Stimulated activated CD4-positive, alpha-beta T cell treated with anti-CD3 and anti-CD28 coated beads, Interleukin-1b, Interleukin-23, amount 100 ng/mL, for 24 hours (primary cell): ENCODE results near the gene FADS2.
A peak's percentile ranks its signal among the peaks of the same experiment; 100 is the strongest.

Source experiments
- DNase-seq, 4 experiments: peaks; one replicate each; pipeline ENCODE4 v3.0.0-alpha.2; 2020; ENCODE audit warnings: low read depth in 4 of 4, low spot score in 1 of 4

Gene FADS2

DNA sequence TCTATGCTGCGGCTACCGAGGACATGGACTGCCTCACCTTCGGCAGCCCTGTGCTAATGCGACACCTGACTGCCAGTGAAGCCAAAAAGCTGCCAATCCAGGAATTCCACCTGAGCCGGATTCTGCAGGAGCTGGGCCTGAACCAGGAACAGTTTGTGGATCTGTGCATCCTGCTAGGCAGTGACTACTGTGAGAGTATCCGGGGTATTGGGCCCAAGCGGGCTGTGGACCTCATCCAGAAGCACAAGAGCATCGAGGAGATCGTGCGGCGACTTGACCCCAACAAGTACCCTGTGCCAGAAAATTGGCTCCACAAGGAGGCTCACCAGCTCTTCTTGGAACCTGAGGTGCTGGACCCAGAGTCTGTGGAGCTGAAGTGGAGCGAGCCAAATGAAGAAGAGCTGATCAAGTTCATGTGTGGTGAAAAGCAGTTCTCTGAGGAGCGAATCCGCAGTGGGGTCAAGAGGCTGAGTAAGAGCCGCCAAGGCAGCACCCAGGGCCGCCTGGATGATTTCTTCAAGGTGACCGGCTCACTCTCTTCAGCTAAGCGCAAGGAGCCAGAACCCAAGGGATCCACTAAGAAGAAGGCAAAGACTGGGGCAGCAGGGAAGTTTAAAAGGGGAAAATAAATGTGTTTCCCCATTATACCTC, 32.1 kb upstream of the FADS2 start:
- DNase-seq = no peak

DNA sequence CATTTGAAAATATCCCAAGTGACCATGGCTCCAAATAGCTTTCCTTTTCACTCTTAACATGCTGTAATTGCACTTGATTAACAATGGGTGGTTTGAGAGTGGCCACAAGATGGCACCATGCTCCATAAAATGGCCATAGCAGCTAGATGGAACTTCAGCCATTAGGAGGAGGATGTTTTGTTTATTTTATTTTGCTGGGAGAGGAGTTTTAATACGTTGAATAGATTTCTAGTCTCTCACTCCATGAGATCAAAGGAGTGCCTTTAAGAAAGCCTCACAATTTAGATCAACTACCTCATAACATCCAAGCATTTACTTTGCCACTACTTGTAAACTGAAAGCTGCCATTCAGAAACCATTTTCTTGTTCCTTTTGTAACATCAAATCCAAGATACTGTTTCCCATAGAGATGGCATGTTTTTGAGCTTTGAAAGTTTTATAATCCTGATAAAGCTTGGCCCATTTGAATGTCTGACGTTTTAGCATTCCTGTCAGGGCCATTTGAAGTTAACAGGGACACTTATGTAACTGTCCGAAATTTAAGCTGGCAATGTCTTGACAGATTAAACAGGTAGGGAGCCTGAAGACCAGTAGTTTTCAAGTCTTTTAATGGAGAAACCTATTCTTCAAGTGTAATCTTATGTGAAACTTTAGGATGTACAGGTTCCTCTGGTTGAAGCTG, 30.7 kb upstream of the FADS2 start:
- DNase-seq = no peak

DNA sequence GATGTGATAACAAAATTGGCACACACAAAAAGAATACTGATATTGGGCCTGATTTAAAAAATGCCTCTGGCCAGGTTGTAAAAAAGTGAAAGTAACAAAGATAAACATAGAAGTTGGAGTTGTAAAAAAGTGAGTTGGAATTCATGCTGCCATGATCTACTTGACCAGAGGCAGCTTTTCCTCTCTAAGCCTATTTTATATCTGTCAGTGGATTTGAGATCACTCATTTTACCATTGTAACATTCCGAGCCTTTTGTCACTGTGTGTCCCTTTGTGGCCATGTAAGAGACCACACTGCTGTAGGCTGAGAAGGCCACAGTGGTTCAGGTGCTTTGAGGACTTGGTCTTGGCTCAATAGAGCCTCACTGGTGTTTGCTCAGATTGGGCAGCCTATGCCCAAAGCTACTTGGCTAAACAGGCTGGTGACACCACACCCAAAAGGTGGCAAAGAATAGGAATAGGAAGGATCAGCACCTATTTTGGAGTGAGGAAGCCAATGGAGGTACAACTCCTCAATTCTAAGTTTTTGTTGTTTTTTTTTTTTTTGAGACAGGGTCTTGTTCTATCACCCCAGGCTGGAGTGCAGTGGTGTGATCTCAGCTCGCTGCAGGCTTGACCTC, 28.3 kb upstream of the FADS2 start:
- no peak for DNase-seq

DNA sequence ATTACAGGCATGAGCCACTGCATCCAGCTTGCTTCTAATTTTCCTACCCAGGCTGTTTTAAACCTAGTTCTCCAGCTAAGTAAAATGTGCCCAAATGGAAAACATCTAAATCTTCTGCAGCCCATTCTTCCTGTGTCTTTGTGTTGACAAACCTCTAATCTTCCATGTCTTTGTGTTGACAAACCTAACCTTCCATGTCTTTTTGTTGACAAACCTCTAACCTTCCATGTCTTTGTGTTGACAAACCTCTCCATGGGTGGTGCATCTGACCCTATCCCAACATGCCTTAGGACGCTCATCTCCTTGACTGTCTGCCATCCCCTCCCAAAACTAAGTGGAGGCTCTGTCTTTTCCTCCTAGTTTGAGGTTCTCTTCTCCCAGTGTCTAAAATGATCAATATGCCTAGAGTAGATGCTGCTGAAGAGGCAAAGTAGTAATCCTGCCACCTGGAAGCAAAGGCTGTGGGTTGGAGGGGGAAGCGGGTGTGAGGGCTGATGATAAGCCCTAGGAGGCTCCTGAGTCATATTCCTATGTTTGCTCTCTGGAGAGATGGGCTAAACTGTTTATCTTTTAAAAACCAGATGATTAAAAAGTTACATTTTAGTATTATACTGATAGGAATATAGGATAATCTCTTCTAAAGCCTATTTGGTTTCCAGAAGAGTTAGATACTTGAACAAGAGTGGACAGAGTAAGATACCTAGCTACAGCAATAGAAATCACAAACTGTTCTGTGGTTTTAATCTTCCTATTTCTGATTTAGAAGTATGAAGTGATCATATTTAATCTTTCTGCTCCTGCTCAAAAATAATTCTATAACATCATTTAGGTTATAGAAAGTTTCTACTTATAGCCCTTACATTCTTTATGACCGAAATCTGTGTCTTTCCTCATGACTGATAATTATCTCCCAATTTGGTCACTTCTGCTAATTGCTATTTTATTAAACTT, 27.5 kb upstream of the FADS2 start:
- DNase-seq = no peak

DNA sequence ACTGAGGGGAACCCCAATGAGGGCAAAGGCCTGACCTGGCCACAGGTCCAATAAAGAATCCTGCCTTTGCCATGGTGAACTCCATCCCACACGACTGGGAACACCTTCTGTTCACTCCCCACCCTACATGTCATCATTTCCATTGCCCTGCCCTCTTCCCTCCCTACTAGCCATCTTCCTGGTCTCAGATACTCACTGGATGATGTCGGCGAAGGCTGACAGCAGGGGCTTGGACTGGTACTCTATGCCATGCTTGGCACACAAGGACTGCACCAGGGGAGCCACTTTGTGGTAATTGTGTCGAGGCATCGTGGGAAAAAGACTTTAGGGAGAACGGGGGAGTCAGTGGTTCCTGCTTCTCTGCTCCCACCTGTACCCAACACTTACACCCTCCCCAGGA, 25.5 kb upstream of the FADS2 start:
- DNase-seq = no peak

DNA sequence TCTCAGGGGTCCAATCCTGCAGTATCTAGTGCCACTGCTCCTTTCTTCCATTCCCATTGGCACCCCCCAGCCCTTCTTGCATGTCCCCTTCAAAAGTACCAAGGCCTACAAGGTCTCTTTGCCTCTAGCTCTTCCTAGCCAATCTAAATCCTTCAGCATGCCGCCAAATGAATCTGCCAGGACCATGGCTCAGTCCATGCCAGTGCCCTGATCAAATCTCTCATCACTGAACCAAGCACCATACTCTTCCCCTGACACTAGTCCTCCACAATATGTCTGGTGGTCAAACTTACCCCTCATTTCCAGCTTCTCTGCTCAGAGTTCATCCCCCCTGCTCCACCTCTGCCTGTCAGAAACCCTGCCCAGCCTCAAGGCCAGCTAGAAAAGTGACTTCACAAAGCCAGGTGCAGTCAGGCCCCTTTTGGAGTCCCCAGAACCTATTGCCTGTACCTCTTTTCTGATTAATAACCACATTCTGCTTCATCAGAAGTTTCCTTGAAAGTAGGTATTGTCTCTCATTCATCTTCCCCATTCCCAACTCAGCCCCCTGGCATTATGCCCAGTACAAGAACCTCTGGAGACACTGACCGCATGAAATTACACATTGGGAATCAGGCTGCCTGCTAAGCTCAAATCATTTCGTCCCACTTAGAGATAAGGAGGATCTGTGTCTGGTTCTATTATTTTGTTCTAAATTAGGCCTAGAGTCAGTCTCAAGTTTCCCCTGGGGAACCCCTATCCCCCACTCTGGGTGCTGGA, 24.0 kb upstream of the FADS2 start:
- DNase-seq = no peak

DNA sequence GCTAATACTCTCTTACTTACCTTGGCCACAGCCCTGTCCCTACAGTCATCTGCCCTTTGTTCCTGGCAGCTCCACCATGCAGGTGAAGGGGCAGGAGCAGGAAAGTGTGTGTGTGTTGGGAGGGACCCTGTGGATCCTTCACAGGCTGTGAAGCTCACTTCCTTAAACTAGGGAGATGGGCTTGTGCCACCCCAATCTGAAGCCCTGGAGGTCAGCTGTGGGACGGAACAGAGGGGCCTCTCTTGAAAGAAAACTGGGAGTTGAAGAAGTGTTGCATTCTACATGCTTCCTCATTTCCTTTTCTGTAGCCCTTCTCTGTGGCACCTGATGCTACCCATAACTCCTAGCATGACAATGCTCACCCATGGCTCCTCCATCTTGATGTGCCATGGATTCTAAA, 23.0 kb upstream of the FADS2 start:
- no peak for DNase-seq

DNA sequence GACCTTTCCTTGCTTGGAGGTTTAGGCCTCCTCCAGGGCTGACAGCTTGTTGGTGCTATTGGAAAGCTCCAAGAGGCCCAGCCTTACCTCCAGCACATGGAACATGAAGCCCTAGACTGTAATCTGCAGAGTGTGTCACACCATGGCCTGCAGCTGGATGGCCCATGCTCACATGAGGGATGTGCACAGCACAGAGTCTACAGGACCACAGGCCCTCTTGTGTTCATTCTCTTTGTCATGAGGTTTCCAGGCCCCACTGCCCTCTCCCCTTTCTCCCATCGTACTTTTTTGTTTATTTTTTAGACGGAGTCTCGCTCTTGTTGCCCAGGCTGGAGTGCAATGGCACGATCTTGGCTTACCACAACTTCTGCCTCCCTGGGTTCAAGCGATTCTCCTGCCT, 21.3 kb upstream of the FADS2 start:
- no peak for DNase-seq

DNA sequence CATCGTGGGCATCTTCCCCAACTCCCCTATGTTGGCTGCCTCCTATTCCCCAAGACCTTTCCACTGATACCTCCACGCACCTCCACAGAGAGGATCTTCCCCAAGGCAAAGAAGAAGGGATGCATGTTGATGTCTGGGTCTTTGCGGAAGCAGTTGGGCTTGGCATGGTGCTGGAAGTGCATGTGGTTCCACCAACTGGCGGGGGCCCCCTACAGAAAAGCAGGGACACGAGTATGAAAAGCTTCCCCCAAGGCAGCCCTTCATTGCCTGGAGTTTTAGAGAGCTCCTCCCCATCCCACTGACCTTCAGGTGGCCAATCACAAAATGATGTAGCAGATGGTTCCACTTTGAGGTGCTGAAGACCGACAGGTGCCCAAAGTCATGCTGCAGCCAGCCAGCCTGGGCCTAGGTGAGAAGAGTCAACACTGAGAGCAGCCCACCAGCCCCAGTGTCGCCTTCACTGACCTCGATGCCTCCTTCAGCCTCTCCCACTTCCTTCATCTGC, 17.4 kb upstream of the FADS2 start:
- DNase-seq = no peak

DNA sequence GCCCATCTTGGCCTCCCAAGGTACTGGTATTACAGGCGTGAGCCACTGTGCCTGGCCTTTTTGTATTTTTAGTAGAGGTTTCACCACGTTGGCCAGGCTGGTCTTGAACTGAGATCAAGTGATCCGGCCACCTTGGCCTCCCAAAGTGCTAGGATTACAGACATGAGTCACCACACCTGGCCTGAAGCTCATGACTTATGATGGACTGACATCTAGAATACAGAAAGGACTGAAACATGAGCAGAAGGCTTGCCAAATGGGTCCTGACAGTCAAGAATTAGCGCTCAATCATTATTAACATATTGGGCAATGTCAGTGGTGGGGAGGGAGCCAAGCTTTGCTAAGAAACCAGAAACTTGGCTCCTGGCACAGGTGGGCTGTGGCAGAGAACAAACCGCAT, 16.3 kb upstream of the FADS2 start:
- no peak for DNase-seq

DNA sequence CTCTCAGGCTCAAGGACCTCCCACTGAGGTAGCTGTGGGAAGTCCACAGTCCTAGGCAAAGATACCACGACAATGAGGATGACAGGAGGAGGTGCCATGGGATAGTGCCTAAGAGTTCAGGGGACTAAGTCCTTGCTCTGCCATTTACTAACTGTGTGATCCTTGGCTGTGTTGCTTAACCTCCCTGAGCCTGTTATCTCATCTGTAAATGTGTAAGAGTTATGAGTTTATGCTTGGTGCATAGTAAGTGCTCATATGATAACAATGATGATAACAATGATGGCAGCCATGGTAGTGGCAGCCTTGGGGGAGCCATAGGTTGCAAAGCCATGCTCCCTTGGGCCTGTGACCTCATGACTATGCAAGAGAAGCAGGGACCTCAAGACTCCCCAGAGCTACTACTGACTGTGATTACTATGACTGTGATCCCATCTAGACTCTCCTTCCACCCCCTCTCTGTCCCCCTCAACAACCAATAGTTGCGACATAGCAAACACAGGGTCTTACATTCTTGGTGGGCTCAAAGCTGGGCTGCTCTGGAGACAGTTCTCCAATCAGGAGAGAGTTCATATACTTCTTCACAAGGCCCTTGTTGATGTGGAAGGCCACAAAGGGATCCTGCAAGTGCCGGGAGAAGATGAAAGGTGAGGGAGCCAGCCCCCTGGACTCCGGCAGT, 15.2 kb upstream of the FADS2 start:
- DNase-seq = no peak

DNA sequence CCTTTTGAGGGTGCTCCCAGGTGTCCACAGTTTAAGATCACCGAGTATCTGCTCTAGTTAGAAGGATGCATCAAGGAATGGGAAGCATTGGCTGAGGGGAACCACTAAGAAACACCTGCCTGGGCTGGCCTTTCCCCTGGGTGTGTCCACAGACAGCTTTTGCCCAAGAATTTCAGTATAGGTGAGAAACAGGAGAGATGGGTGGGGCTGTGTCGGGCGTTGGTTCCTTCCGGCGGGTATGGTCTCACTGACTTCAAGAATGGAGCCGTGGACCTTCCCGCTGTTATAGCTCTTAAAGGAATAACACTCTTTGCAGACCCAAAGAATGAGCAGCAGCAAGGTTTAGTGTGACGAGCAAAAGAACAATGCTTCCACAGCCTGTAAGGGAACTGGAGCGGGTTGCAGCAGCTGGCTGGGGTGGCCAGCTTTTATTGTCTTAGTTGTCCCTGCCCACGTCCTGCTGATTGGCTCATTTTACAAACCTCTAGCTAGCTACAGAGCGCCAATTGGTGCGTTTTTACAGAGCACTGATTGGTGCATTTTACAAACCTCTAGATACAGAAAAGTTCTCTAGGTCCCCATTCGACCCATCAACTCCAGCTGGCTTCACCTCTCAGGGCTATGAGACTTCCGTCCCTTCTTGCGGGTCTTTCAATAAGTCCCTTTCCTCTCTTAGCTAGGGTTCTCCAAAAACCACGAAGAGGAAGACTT, 13.7 kb upstream of the FADS2 start:
- DNase-seq = no peak

DNA sequence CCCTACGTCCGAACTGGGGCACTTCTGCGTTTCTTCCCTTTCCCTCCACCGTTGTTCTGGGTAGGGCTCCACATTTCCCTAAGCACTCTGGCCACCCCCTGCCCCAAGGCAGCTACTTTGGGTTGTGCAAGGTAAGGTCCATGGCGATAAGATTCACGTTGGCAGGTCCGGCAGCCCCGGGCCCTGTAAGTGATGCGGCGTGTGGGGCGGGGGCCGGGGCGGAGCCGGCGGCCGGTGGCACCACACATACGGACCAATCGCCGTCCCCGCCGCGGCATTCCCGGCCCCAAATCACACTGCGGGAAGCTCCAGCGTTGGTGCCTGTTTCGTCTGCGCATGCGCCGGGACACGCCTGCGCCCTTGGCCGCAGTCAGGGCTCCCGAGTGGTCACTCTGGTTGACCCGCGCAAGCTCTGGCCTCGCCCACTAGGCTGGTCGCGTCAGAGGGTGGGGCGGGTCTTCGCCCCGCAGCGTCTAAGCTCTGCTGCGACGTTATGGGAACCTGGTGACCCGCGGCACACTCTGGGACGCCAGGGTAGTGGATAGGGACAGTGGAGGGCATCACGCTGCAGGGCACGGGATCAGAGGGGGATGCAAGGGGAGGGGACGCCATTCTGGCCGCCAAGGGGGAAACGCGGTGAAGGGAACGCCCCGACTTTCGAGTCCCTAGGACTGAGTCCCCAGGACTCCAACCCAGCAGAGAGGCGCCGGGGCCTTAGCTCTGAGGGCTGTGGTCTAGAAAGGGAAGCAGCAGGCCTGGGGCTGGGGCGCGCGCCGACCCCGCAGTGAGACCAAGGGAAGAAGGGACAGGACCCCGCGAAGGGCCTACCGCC, 12.9 kb upstream of the FADS2 start:
- peak in 1 of 4 experiments; percentile 45 for DNase-seq

DNA sequence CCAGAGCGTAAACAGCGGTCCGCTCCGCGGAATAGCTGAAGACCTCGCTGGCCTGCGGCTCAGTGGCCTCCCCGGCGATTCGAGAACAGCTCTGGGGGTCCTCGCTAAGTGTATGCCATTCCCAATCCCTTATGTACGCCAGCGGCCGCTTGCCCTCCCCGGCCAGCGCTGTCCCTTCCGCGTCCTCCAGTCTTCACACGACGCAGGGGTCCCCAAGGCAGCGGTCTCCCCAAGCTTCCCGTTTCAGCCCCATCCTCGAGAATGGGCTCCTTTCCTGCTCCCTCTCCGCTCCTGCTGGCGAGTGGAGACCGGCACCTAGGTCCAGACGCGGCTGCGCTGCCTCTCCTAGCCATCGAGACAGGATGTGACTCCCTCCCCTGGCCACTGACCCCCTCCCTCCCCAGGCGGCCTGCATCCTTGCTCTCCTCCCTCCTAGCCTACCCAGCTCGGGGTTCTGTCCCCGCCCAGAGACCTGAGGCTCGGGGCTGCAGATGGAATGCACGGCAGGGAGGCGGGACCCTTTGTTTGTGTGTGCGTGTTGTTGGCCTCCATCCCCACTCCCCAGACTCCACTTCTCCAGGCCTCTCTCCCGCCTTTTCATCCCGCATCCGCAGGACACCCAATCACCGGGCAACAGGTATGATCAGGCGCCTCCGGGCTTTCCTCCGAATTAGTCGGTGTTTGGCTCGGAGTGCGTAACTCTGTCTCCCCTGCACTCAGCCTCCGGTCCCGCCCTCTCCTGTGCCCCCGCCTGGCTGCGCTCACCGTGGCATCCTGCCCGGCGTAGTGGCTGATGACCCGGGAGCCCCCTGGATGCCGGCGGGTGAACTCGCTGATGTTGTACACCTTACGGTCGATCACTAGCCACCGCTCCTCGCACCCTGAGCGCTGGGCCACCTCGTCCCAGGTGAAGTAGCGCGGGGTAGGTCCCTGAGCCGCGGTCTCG, 12.0 kb upstream of the FADS2 start:
- peak in 1 of 4 experiments; percentile 45 for DNase-seq

DNA sequence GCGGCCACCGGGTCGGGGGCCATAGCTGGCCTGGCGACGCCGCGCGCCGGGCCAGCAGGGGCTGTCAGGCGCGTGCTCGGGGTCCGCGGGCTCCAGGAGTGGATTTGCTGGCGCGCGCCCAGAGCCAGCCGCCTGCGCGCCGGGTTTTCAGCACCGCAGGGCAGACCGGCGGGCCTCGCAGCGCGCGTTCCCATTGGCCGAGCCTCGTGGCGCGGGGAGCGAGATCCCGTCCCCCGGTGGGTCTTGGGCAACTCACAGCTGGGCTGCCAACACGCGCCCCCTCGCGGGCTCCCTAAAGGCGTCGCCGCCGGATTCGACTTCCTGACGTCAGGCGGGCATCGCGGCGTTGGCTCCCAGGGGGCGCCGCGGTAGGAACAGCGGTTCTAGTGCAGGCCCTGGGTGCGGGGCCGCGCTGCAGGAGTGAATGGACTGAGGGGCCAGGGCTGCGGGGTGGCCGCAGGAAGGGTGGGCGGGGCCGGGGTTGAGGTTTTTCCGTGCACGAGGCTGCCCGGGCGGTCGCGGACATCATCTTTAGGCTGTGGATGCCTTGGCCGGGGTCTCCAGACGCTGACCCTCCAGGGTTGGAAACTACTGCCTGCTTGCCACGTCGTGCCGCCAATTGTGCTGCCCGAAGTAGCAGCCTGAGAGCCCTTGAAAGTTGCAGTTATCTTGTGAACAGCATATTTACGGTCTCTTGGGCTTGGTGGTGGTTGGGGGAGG, 11.2 kb upstream of the FADS2 start, which contains the start of gene FADS1:
Gene FADS1 (minus strand): TSS at position 268 of the 720 bp plus-strand sequence. CDS start 74 bp downstream, at position 194.
- peak in 2 of 4 experiments; percentile 66 to 70 for DNase-seq

DNA sequence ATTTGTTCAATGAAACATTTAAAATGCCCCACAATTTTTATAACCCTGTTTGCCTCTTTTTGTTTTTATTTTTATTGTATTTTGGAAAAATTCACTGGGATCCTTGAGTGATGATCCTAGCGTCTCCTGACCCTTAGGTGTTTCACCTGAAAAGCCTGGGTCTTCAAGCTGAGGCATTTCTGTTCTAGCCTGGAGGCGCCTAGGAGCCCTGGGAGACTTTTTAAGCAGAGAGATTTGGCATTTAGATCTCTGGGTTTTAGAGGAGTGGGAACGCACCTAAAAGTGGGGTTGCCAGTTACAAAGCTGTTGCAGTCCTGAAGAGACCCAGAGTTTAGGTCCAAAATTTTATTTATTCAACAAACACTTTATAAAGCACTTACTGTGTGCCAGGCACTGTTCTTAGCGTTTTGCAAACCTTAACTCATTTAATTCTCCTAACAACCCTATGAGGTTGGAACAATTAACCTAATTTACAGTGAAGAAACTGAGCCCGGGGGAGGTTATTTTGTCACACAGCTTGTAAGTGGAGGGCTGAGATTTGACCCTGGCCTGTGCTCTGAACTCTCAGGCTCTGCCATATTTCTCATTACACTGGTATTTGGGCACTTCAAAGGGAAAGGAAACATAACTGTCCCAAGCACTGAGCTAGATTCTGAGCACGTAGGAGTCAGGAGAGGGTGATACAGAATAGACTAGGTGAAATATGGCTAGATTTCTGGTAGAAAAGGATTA, 10.5 kb upstream of the FADS2 start:
- DNase-seq = no peak
